Lung (tissue), 12 donors: Measurements from ENCODE around the gene METTL16. TPM values are rescaled to one million over a fixed set of nuclear protein-coding genes. Genes with fewer than 3 reads are reported as not detected.
"Not testable (repeated sequence)": the region's sequence is repeated elsewhere in the genome, so short reads cannot be mapped to it uniquely, and the experiment has no call there.

Experiments used
- ATAC-seq: fragments of 200-7000 bp; cut with Tn5 transposase; one replicate; pipeline ENCODE4 v1.9.1; 2020; ENCODE audit warnings: moderate number of reproducible peaks; ENCODE audit not compliant: insufficient read depth, low FRiP score
- DNase-seq, 3 donors: peaks; one replicate each; pipeline ENCODE4 v3.0.0-alpha.2; 2013 to 2017
- H3K27ac ChIP-seq, 2 donors: one replicate each; pipeline ENCODE4 v1.5.1; 2013; ENCODE audit warnings: mild to moderate bottlenecking in 2 of 2, moderate library complexity in 2 of 2, control low read depth in 1 of 2, inconsistent platforms in 1 of 2, low read depth in 1 of 2, low read length in 1 of 2
- H3K27me3 ChIP-seq, 3 donors: one replicate each; pipeline ENCODE4 v1.5.1; 2013; ENCODE audit warnings: low read length in 2 of 3; ENCODE audit not compliant: control insufficient read depth in 3 of 3, insufficient read depth in 3 of 3
- H3K36me3 ChIP-seq, 4 donors: one replicate each; pipeline ENCODE4 v1.5.1; 2013; ENCODE audit warnings: low read length in 4 of 4, mild to moderate bottlenecking in 1 of 4, moderate library complexity in 1 of 4; ENCODE audit not compliant: control insufficient read depth in 4 of 4, insufficient read depth in 4 of 4
- H3K4me1 ChIP-seq, 5 donors: one replicate each; pipeline ENCODE4 v1.5.1; 2013; ENCODE audit warnings: low read length in 5 of 5, mild to moderate bottlenecking in 2 of 5, moderate library complexity in 1 of 5; ENCODE audit not compliant: control insufficient read depth in 5 of 5, insufficient read depth in 5 of 5
- H3K4me3 ChIP-seq: one replicate; pipeline ENCODE4 v1.5.1; 2013; ENCODE audit warnings: mild to moderate bottlenecking, control low read depth, moderate library complexity
- H3K9ac ChIP-seq, 2 donors: one replicate each; pipeline ENCODE4 v1.5.1; 2013; ENCODE audit warnings: low read length in 2 of 2, control low read depth in 1 of 2; ENCODE audit not compliant: insufficient read depth in 1 of 2
- H3K9me3 ChIP-seq, 4 donors: one replicate each; pipeline ENCODE4 v1.5.1; 2013; ENCODE audit warnings: low read length in 3 of 4, mild to moderate bottlenecking in 1 of 4, moderate library complexity in 1 of 4; ENCODE audit not compliant: control insufficient read depth in 4 of 4, insufficient read depth in 3 of 4
- WGBS, 2 donors: extraction: QIAGEN DNeasy Blood & Tissue Kit; methylation state at CpG; one replicate each; pipeline ENCODE4 v1.1.7; 2013; 5-methylcytosine and 5-hydroxymethylcytosine counted together
- polyA plus RNA-seq, 2 donors: library from polyadenylated mRNA; stranded (reverse); fragments of 200-250 nt; gene quantifications; one replicate each; pipeline ENCODE4 v1.2.1, GENCODE V29; 2013
- total RNA-seq, 2 donors: library from RNA; depleted of rRNA in 1 of 2; stranded (reverse); fragments of >200 nt in 1 of 2; gene quantifications; one replicate each; pipeline ENCODE4 v1.2.1, GENCODE V29; 2014 to 2021
- TF ChIP-seq, protein P1 (sequence below): IDR thresholded peaks from 2 replicates; pipeline ENCODE4 v1.5.1; 2012; ENCODE audit warnings: mild to moderate bottlenecking; ENCODE audit errors: control extremely low read depth, extremely low read depth
- donor health status: control.
- donor health status: control.
- donor health status: Bipolar disorder and iron deficiency.
- donor health status: healthy.
- donor health status: DM: yes; HTN: yes; CAD: no.

The METTL16 gene
- total and polyA plus RNA-seq, 4 donors, result 12.1 to 36.1 (median 29.8) TPM

DNA sequence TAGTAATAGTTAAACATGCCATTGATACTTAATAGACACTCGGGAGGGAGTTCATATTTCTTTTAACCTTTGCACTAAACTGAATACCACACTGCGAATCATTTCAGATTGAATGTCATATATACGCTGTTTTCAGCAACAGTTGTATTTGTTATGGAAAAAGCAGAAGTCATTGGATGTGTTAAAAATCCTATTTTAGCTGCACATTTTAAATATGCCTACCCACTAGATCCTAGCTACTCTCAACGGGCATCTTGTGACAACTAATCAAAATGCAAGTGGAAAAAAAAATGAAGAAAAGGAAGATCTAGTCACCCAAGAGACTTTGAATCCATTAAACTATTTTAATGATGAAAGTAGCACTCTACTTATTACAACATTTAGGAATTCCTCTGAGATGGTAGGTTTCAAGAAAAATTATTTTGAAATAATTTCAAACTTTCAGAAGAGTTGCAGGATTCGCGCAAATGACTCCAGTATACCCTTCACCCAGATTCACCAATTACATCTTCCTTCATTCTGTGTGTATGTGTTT lies 59.4 kb downstream of the METTL16 start:
- WGBS, 2 donors, result 67 to 76% methylated on average over 6 of the region's 6 CpGs
- H3K27me3 ChIP-seq, result no peaks in the 10 kb centered on the region

DNA sequence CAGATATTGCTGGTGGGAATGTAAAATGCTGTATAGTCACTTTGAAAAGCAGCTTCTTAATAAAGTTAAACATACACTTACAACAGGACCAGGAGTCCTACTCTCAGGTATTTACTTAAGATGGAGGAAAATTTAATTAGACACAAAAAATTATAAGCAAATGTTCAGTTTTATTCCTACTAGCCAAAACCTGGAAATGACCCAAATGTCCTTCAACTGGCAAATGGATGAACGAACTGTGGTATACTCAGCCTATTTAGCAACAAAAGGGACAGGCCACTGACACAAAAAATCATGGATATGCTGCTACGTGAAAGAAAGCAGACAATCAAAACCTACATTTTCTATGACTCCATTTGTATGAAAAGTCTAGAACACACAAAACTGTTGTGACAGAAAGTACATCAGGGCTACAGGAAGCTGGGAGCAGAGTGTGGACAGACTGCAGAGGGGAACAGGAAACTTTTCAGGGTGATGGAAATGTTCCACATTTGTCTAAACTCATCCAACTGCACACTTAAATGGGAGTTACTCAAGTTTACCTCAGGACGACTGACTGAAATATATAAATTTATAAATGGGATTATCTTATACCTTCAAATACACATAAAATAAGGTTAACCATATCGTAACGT lies 61.6 kb downstream of the METTL16 start:
- H3K36me3 ChIP-seq, result peaks cover 0 to 6% (median 3%) of the 10 kb centered on the region in 4 donors
- H3K9ac ChIP-seq, result no peak overlapping the region
- no peak overlapping the region for H3K4me3 ChIP-seq
- H3K27ac ChIP-seq, result no peak overlapping the region
- TF ChIP-seq, protein P1, sequence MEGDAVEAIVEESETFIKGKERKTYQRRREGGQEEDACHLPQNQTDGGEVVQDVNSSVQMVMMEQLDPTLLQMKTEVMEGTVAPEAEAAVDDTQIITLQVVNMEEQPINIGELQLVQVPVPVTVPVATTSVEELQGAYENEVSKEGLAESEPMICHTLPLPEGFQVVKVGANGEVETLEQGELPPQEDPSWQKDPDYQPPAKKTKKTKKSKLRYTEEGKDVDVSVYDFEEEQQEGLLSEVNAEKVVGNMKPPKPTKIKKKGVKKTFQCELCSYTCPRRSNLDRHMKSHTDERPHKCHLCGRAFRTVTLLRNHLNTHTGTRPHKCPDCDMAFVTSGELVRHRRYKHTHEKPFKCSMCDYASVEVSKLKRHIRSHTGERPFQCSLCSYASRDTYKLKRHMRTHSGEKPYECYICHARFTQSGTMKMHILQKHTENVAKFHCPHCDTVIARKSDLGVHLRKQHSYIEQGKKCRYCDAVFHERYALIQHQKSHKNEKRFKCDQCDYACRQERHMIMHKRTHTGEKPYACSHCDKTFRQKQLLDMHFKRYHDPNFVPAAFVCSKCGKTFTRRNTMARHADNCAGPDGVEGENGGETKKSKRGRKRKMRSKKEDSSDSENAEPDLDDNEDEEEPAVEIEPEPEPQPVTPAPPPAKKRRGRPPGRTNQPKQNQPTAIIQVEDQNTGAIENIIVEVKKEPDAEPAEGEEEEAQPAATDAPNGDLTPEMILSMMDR, result no peak
- H3K27me3 ChIP-seq, result no peaks in the 10 kb centered on the region
- no peaks in the 10 kb centered on the region for H3K9me3 ChIP-seq
- peaks cover 0 to 6% (median 0%) of the 10 kb centered on the region in 5 donors for H3K4me1 ChIP-seq
- DNase-seq (peak in 1 of 3 donors; percentile 4), ATAC-seq (no peak)
- WGBS, 2 donors, result 44 to 64% methylated on average over 5 of the region's 5 CpGs

More for the DNA sequence above, 59.4 kb downstream of the METTL16 start:
- TF ChIP-seq, protein P1, result no peak
- H3K36me3 ChIP-seq, result peaks cover 0 to 14% (median 1%) of the 10 kb centered on the region in 4 donors
- ATAC-seq, result no peak
- H3K9me3 ChIP-seq, result no peaks in the 10 kb centered on the region
- no peak overlapping the region for H3K27ac ChIP-seq
- no peak for DNase-seq
- H3K9ac ChIP-seq, result no peak overlapping the region
- peaks cover 0 to 6% (median 0%) of the 10 kb centered on the region in 5 donors for H3K4me1 ChIP-seq
- no peak overlapping the region for H3K4me3 ChIP-seq

DNA sequence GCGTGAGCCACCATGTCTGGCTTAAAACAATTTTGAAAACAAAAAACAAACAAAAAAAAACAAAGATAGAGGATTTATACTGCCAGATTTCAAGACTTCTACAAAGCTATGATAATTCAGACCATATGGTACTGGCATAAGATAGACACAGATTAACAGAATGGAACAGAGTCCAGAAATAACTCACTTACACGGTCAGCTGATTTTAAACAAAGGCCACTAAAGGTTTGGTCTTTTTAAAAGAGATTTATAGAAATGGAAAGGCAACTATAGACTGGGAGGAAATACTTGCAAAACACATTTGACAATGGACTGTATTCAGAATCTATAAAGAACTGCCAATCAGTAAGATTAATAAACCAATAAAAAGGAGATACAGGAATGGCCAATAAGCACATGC lies 62.2 kb downstream of the METTL16 start:
- Histone ChIP-seq H3K4me3 (no peak overlapping the region), H3K4me1 (peaks cover 0 to 6% (median 0%) of the 10 kb centered on the region in 5 donors), H3K36me3 (peaks cover 0 to 7% (median 3%) of the 10 kb centered on the region in 4 donors), H3K27me3 (no peaks in the 10 kb centered on the region), H3K27ac (no peak overlapping the region), H3K9ac (no peak overlapping the region), H3K9me3 (no peaks in the 10 kb centered on the region)
- DNase-seq (no peak), ATAC-seq (no peak)
- TF ChIP-seq, protein P1, result no peak
- WGBS, 2 donors, result 93 to 94% methylated on average over 2 of the region's 2 CpGs

DNA sequence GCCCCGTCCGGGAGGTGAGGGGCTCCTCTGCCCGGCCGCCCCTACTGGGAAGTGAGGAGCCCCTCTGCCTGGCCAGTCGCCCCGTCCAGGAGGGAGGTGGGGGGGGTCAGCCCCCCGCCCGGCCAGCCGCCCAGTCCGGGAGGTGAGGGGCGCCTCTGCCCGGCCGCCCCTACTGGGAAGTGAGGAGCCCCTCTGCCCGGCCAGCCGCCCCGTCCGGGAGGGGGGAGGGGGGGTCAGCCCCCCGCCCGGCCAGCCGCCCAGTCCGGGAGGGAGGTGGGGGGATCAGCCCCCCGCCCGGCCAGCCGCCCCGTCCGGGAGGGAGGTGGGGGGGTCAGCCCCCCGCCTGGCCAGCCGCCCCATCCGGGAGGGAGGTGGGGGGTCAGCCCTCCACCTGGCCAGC lies 64.2 kb downstream of the METTL16 start:
- not testable (repeated sequence) for H3K9ac ChIP-seq, H3K36me3 ChIP-seq, DNase-seq, H3K4me3 ChIP-seq, H3K27me3 ChIP-seq, ATAC-seq, H3K4me1 ChIP-seq, H3K27ac ChIP-seq, H3K9me3 ChIP-seq
- 94% methylated on average over 16 of the region's 29 CpGs; no CpG with 5 or more reads in 1 of the 2 donors for WGBS, 2 donors
